GM11168 (cell line): ENCODE measurements around the gene NDUFB5.

Experiments used
- in situ Hi-C: fragments of 300-500 bp; cut with MboI; formaldehyde crosslinking; loops from one replicate; pipeline ENCODE4 v1.12.0; 2022; ENCODE audit warnings: low sequenced_read_pairs; ENCODE audit not compliant: unreplicated experiment

NDUFB5 gene

GRCh38 chr3:179604321-179605078, at the start of gene NDUFB5, which contains the start of gene MRPL47:
NDUFB5 (plus strand) TSS chr3:179604794; CDS start chr3:179604816, 22 bp downstream.
MRPL47 (minus strand) TSS chr3:179604638; CDS start chr3:179604624, 14 bp downstream.
- in situ Hi-C loops = no loop called here

- in situ Hi-C loops = loop anchor here (25.0 kb wide), 1 partner anchor 547 kb away; no protein-coding TSS in a partner anchor
These were observed 45.7 kb upstream of the NDUFB5 start for GRCh38 chr3:179558742-179559364.

GRCh38 chr3:179560791-179561190, 43.8 kb upstream of the NDUFB5 start:
- in situ Hi-C loops = loop anchor here (25.0 kb wide), 1 partner anchor 548 kb away; no protein-coding TSS in a partner anchor

- in situ Hi-C loops = loop anchor here (25.0 kb wide), 1 partner anchor 550 kb away; no protein-coding TSS in a partner anchor
These were observed 41.9 kb upstream of the NDUFB5 start, which contains the start of gene ACTL6A for GRCh38 chr3:179562591-179563270. ACTL6A (plus strand) TSS chr3:179562926; CDS start chr3:179563093, 167 bp downstream.

- in situ Hi-C loops = loop anchor here (25.0 kb wide), 1 partner anchor 551 kb away; no protein-coding TSS in a partner anchor
These were observed 41.3 kb upstream of the NDUFB5 start for GRCh38 chr3:179563271-179563783.

GRCh38 chr3:179565496-179565895, 39.1 kb upstream of the NDUFB5 start:
- in situ Hi-C loops = loop anchor here (25.0 kb wide), 1 partner anchor 553 kb away; no protein-coding TSS in a partner anchor

GRCh38 chr3:179580992-179581391, 23.6 kb upstream of the NDUFB5 start:
- in situ Hi-C loops = no loop called here

- in situ Hi-C loops = no loop called here
These were observed 15.5 kb upstream of the NDUFB5 start for GRCh38 chr3:179589143-179589542.

GRCh38 chr3:179590669-179591068, 13.9 kb upstream of the NDUFB5 start:
- in situ Hi-C loops = no loop called here

- in situ Hi-C loops = no loop called here
These were observed 13.3 kb upstream of the NDUFB5 start for GRCh38 chr3:179591313-179591712.

- in situ Hi-C loops = no loop called here
These were observed 5.1 kb upstream of the NDUFB5 start for GRCh38 chr3:179599531-179599930.

GRCh38 chr3:179603321-179603720, 1.3 kb upstream of the NDUFB5 start:
- in situ Hi-C loops = no loop called here

- in situ Hi-C loops = no loop called here
These were observed 763 bp upstream of the NDUFB5 start for GRCh38 chr3:179603831-179604230.

GRCh38 chr3:179606534-179607085, 2.0 kb downstream of the NDUFB5 start:
- in situ Hi-C loops = no loop called here

GRCh38 chr3:179608931-179609720, 4.5 kb downstream of the NDUFB5 start:
- in situ Hi-C loops = no loop called here

- in situ Hi-C loops = no loop called here
These were observed 5.5 kb downstream of the NDUFB5 start for GRCh38 chr3:179610066-179610465.

- in situ Hi-C loops = no loop called here
These were observed 9.2 kb downstream of the NDUFB5 start for GRCh38 chr3:179613807-179614206.

GRCh38 chr3:179615458-179616173, 11.0 kb downstream of the NDUFB5 start:
- in situ Hi-C loops = no loop called here

- in situ Hi-C loops = no loop called here
These were observed 17.4 kb downstream of the NDUFB5 start for GRCh38 chr3:179622023-179622422.
